Endothelial cell of umbilical vein (primary cell): ENCODE results near the gene DCAF11. TPM values are rescaled to one million over a fixed set of nuclear protein-coding genes. Genes with fewer than 3 reads are reported as not detected.

ENCODE experiments used
- BruUV-seq: library from RNA; stranded (reverse); fragments of 400-500 nt; replicated peaks from 2 replicates; lab custom pipeline; 2021; lab: Mats Ljungman, UMichigan
- CTCF ChIA-PET: fragments of 300-600, 350-600 bp; sonication (Branson Sonifier 250); formaldehyde crosslinking; loops from one replicate; lab custom pipeline; 2021; ENCODE audit warnings: antibody characterized with exemption, inconsistent platforms; lab: Charles Lee
- POLR2A ChIA-PET: fragments of 300-600, 350-600 bp; sonication (Branson Sonifier 250); formaldehyde crosslinking; loops from one replicate; lab custom pipeline; 2021; ENCODE audit warnings: antibody characterized with exemption, inconsistent platforms; lab: Charles Lee
- DNase-seq: peaks from one replicate; pipeline ENCODE4 v3.0.0-alpha.2; 2011; ENCODE audit warnings: low read depth, low spot score
- FAIRE-seq: peaks from 2 replicates; lab custom pipeline; 2011; peaks lifted over from hg19 to GRCh38; lab: Jason Lieb, UNC
- H2AFZ ChIP-seq: 2 replicates; pipeline ENCODE4 v1.6.0; 2012; ENCODE audit warnings: low read depth, low read length, control low read depth, inconsistent platforms
- H3K27ac ChIP-seq: 2 replicates; pipeline ENCODE4 v1.5.1; 2011; ENCODE audit warnings: low read depth, mild to moderate bottlenecking, control low read depth, low read length, moderate library complexity; ENCODE audit not compliant: insufficient read depth
- H3K27me3 ChIP-seq, 2 experiments: 2 replicates each; pipeline versions ENCODE4 v1.6.0 to v1.6.1; 2011; ENCODE audit warnings: low read length in 2 of 2, mixed read lengths in 1 of 2; ENCODE audit not compliant: control insufficient read depth in 2 of 2, insufficient read depth in 2 of 2
- H3K36me3 ChIP-seq, 2 experiments: 2 replicates in 1 of 2; 3 replicates in 1 of 2; pipeline ENCODE4 v1.5.1; 2011; ENCODE audit warnings: low read length in 2 of 2, mild to moderate bottlenecking in 1 of 2, moderate library complexity in 1 of 2; ENCODE audit not compliant: control insufficient read depth in 2 of 2, insufficient read depth in 2 of 2; ENCODE audit errors: extremely low read depth in 1 of 2
- H3K4me1 ChIP-seq: 3 replicates; pipeline ENCODE4 v1.5.1; 2011; ENCODE audit warnings: mild to moderate bottlenecking, low read length; ENCODE audit not compliant: control insufficient read depth, insufficient read depth; ENCODE audit errors: extremely low read depth
- H3K4me2 ChIP-seq: 2 replicates; pipeline ENCODE4 v1.6.1; 2011; ENCODE audit warnings: low read length, control low read depth, mixed read lengths; ENCODE audit not compliant: insufficient read depth
- H3K4me3 ChIP-seq, 3 experiments: fragments of 200-600 bp in 1 of 3; sonication (generic), shearing (Covaris generic) in 1 of 3; replicated peaks in 1 of 3; 2 replicates each; pipeline ENCODE4 v1.5.1; 2011 to 2016; ENCODE audit warnings: control low read depth in 3 of 3, low read length in 3 of 3, mild to moderate bottlenecking in 2 of 3, inconsistent platforms in 1 of 3, low read depth in 1 of 3, moderate library complexity in 1 of 3; ENCODE audit not compliant: insufficient read depth in 1 of 3
- H3K79me2 ChIP-seq: 2 replicates; pipeline ENCODE4 v1.6.0; 2012; ENCODE audit warnings: low read length, inconsistent platforms; ENCODE audit not compliant: control insufficient read depth, insufficient read depth
- H3K9ac ChIP-seq: replicated peaks from 2 replicates; pipeline ENCODE3; 2011; ENCODE audit warnings: low read length, control low read depth; ENCODE audit not compliant: insufficient read depth; ENCODE audit errors: extremely low read depth
- H3K9me1 ChIP-seq: replicated peaks from 3 replicates; pipeline ENCODE4 v1.6.0; 2011; ENCODE audit warnings: mild to moderate bottlenecking, low read length; ENCODE audit not compliant: control insufficient read depth, insufficient read depth; ENCODE audit errors: extremely low read depth
- H3K9me3 ChIP-seq: replicated peaks from 2 replicates; pipeline ENCODE4 v1.5.1; 2012; ENCODE audit warnings: low read length, inconsistent platforms; ENCODE audit not compliant: control insufficient read depth, insufficient read depth
- H4K20me1 ChIP-seq: replicated peaks from 2 replicates; pipeline ENCODE3; 2011; ENCODE audit warnings: mild to moderate bottlenecking, low read length; ENCODE audit not compliant: control insufficient read depth, insufficient read depth; ENCODE audit errors: extremely low read depth
- CTCF ChIP-seq, 2 donors: IDR thresholded peaks; 1 replicate in 1 of 2; 2 replicates in 1 of 2; pipeline ENCODE4 v1.5.1; 2011; ENCODE audit warnings: low read length in 2 of 2, mild to moderate bottlenecking in 2 of 2, moderate library complexity in 2 of 2, control low read depth in 1 of 2, inconsistent platforms in 1 of 2, low read depth in 1 of 2; ENCODE audit not compliant: insufficient read depth in 1 of 2; ENCODE audit errors: extremely low read depth in 1 of 2
- EZH2 ChIP-seq: IDR thresholded peaks from 2 replicates; pipeline ENCODE4 v1.6.1; 2012; ENCODE audit warnings: borderline replicate concordance, low read depth, mild to moderate bottlenecking, moderate library complexity, low read length, inconsistent platforms; ENCODE audit not compliant: severe bottlenecking
- FOS ChIP-seq: IDR thresholded peaks from 2 replicates; pipeline ENCODE4 v1.6.1; 2011; ENCODE audit warnings: mild to moderate bottlenecking, low read length, moderate library complexity, borderline replicate concordance; ENCODE audit not compliant: insufficient read depth
- GATA2 ChIP-seq: IDR thresholded peaks from 2 replicates; pipeline ENCODE4 v1.7.0; 2011; ENCODE audit warnings: low read depth, mild to moderate bottlenecking, moderate library complexity, mixed read lengths, low read length; ENCODE audit not compliant: insufficient read length, insufficient read depth
- JUN ChIP-seq: IDR thresholded peaks from 2 replicates; pipeline ENCODE4 v1.6.1; 2011; ENCODE audit warnings: borderline replicate concordance, low read depth; ENCODE audit not compliant: insufficient read length, insufficient read depth
- MYC ChIP-seq: IDR thresholded peaks from one replicate; pipeline ENCODE4 v1.6.1; 2011; ENCODE audit warnings: mild to moderate bottlenecking, low read depth, low read length
- POLR2A ChIP-seq: IDR thresholded peaks from 2 replicates; pipeline ENCODE4 v1.6.1; 2012; ENCODE audit warnings: low read depth, mild to moderate bottlenecking, control low read depth, low read length
- POLR2AphosphoS5 ChIP-seq: IDR thresholded peaks from 2 replicates; pipeline ENCODE4 v1.6.1; 2012; ENCODE audit warnings: low read depth, mild to moderate bottlenecking, control low read depth, low read length, moderate library complexity; ENCODE audit not compliant: insufficient read depth
- dilution Hi-C: fragments of 300-500 bp; cut with MboI; formaldehyde crosslinking; loops from one replicate; pipeline ENCODE4 v1.15.0; 2019; ENCODE audit warnings: low sequenced_read_pairs; ENCODE audit not compliant: extremely low pct_ligation_motif_present
- intact Hi-C: fragments of 100-400 bp; cut with micrococcal nuclease; formaldehyde crosslinking; loops from one replicate; pipeline ENCODE4 v1.10.0; 2022
- polyA plus RNA-seq, 4 experiments: library from polyadenylated mRNA; depleted of rRNA in 3 of 4; stranded (reverse) in 3 of 4; unstranded in 1 of 4; fragments of >200 nt; gene quantifications; 2 replicates each; pipeline versions ENCODE4 v1.2.1 to v1.2.3, GENCODE V29; 2011 to 2012; ENCODE audit warnings: missing spikeins in 1 of 4
- total RNA-seq: library from RNA; stranded (reverse); gene quantifications from 2 replicates; pipeline ENCODE4 v1.2.3, GENCODE V29; 2021
- TF ChIP-seq, protein P1 (sequence below): IDR thresholded peaks from 2 replicates; pipeline ENCODE4 v1.6.1; 2011; ENCODE audit not compliant: insufficient read depth, insufficient read length

Gene DCAF11
- total and polyA plus RNA-seq, 2 donors (not counting 3 experiments of a cell fraction or from before 2014, with no cell fraction given), result 37.3 to 38.5 TPM

- H3K79me2 ChIP-seq, result peaks cover 14% of the 10 kb centered on the region
- no TSS peak for BruUV-seq
- H3K27ac ChIP-seq, result no peak overlapping the region
- TF ChIP-seq POLR2AphosphoS5 (no peak), MYC (no peak), JUN (no peak), POLR2A (no peak), EZH2 (no peak), GATA2 (no peak), FOS (no peak), CTCF (IDR thresholded peaks at IDR 0.05; ENCODE audit: extremely low read depth in 1 of 2, insufficient read depth in 1 of 2, low read depth in 1 of 2, low read length in 2 of 2) (no peak)
- TF ChIP-seq, protein P1, sequence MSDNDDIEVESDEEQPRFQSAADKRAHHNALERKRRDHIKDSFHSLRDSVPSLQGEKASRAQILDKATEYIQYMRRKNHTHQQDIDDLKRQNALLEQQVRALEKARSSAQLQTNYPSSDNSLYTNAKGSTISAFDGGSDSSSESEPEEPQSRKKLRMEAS, result no peak
- H4K20me1 ChIP-seq, result no peaks in the 10 kb centered on the region
- H2AFZ ChIP-seq, result peak overlapping the region; percentile 99
- H3K36me3 ChIP-seq, result peaks cover 6 to 19% of the 10 kb centered on the region in 2 experiments
- intact Hi-C loops (no loop called here), dilution Hi-C loops (no loop called here)
- H3K9ac ChIP-seq, result peak overlapping the region; percentile 20
- FAIRE-seq (no peak), DNase-seq (no peak)
- no peaks in the 10 kb centered on the region for H3K9me1 ChIP-seq
- ChIA-PET CTCF (interaction anchor here (1.0 to 2.6 kb wide), 7 partner anchors 11 to 77 kb away, joined by 3 to 15 read pairs (median 9); partner anchors contain the start of genes DCAF11, IRF9, NRL and PSME2), POLR2A (interaction anchor here (1.2 to 1.5 kb wide), 2 partner anchors 11 to 21 kb away, joined by 8 to 10 read pairs; partner anchors contain the start of genes DCAF11, NRL, PSME2 and RNF31)
- peaks cover 15% of the 10 kb centered on the region for H3K4me1 ChIP-seq
- H3K4me3 ChIP-seq, result peak overlapping the region; percentile 5 to 93 (median 56)
- H3K9me3 ChIP-seq, result no peaks in the 10 kb centered on the region
- no peaks in the 10 kb centered on the region for H3K27me3 ChIP-seq
- H3K4me2 ChIP-seq, result peak overlapping the region; percentile 67
These were observed 20.9 kb downstream of the DCAF11 start for GRCh38 chr14:24135584-24135833.
